D721Med (cell line): Measurements from ENCODE around the gene CPPED1.

Source experiments
- DNase-seq: peaks from one replicate; pipeline ENCODE4 v3.0.0; 2011; ENCODE audit warnings: low spot score; ENCODE audit not compliant: insufficient read length
- FAIRE-seq: peaks from 2 replicates; lab custom pipeline; 2011; peaks lifted over from hg19 to GRCh38; lab: Jason Lieb, UNC
- TF ChIP-seq, protein P1 (sequence below): IDR thresholded peaks from 2 replicates; pipeline ENCODE4 v1.5.1; 2012; ENCODE audit warnings: mild to moderate bottlenecking, control low read depth; ENCODE audit not compliant: insufficient read depth; ENCODE audit errors: missing control alignments

Gene CPPED1

DNA sequence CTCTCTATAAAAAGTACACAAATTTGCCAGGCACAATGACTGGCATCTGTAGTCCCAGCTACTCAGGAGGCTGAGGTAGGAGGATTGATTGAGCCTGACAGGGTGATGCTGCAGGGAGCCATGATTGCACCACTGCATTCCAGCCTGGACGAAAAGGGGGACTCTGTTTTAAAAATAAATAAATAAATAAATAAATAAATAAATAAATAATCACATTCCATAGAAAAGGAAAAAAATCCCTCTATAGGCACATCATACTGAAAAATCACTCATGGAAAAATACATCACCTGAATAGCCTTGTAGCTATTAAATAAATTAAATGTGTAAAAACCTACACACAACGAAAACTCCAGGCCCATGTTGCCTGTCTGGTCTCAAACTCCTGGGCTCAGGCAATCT is 56.4 kb downstream of the CPPED1 start:
- no peak for DNase-seq
- no peak for FAIRE-seq
- TF ChIP-seq, protein P1, sequence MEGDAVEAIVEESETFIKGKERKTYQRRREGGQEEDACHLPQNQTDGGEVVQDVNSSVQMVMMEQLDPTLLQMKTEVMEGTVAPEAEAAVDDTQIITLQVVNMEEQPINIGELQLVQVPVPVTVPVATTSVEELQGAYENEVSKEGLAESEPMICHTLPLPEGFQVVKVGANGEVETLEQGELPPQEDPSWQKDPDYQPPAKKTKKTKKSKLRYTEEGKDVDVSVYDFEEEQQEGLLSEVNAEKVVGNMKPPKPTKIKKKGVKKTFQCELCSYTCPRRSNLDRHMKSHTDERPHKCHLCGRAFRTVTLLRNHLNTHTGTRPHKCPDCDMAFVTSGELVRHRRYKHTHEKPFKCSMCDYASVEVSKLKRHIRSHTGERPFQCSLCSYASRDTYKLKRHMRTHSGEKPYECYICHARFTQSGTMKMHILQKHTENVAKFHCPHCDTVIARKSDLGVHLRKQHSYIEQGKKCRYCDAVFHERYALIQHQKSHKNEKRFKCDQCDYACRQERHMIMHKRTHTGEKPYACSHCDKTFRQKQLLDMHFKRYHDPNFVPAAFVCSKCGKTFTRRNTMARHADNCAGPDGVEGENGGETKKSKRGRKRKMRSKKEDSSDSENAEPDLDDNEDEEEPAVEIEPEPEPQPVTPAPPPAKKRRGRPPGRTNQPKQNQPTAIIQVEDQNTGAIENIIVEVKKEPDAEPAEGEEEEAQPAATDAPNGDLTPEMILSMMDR = no peak

DNA sequence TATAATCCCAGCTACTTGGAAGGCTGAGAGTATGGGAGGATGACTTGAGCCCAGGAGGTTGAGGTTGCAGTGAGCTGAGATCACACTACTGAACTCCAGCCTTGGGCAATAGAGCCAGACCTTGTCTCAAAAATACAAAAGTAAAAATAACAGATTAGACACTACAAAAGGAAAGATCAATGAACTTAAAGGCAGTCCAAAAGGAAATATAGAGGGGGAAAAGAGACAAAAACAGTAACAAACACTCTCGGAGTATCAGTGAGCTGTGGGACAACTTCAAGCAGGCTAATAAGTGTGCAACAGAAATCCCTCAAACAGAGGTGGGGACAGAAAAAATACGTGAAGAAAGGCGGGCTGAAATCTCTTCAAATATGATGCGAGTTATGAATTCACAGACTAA is 58.8 kb downstream of the CPPED1 start:
- FAIRE-seq = no peak
- no peak for DNase-seq
- TF ChIP-seq, protein P1 = no peak

DNA sequence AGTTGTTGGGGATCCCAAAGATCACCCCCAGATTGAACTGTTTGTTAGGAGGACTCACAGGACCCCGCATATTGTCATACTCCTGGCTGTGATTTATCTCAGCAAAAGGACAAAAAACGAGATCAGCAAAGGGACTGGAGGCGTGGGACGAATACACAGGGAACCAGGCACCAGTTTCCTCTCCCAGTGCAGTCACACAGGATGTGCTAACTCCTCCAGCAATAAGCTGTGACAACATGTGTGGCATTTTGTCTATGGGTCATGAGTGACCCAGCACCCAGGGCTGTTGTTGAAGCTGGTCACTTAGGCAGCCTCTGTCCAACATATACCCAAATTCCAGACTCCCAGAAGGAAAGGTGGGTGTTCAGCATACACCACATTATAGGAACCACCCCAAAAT is 60.9 kb downstream of the CPPED1 start:
- DNase-seq = no peak
- FAIRE-seq = no peak
- TF ChIP-seq, protein P1 = no peak

DNA sequence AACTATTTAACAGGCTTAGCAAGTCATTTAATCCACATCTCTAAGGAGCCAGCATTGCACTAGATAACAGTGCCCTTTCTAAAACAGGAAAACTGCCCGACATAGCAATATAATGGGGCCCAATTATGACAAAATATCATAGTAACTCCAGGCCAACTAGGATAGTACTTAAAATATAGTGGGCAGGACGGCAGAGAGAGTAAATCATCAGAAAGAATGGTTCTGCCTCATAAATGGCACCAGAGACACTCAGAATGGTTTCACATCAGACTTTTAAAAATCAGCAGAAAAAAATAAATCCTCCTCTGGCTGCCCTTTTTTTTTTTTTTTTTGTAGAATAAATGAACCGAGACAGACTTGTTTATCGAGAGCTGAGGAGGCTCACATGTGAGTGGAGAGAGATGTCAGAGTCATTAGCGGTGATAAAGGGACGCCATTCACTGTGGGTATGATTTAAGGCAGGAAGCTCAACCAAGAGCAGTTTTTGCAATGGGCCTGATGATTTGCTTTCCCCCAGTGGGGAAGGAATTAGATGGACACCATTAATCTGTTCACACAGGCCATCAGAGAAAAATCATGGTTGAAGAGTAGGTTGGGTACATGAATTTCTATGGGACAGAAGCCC is 62.6 kb downstream of the CPPED1 start:
- no peak for DNase-seq
- FAIRE-seq = no peak
- TF ChIP-seq, protein P1 = no peak

DNA sequence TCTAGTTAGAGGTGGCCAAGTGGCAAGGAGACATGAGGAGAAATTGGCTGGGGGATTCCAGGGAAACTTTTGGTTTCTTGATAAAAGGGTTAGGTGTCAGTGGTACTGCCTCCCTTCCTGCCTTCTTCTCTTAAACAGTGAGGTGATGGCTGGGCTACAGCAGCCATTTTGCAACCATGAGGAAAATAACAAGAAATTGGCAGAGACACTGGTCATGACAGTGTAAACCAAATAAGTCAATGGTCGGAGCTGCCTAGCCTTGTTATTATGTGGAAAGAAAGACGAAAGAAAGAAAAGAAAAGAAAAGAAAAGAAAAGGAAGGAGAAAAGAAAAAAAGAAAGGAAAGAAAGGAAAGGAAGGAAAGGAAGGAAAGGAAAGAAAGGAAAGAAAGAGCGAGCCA is 63.9 kb downstream of the CPPED1 start:
- FAIRE-seq (no peak), DNase-seq (no peak)
- TF ChIP-seq, protein P1 = no peak

DNA sequence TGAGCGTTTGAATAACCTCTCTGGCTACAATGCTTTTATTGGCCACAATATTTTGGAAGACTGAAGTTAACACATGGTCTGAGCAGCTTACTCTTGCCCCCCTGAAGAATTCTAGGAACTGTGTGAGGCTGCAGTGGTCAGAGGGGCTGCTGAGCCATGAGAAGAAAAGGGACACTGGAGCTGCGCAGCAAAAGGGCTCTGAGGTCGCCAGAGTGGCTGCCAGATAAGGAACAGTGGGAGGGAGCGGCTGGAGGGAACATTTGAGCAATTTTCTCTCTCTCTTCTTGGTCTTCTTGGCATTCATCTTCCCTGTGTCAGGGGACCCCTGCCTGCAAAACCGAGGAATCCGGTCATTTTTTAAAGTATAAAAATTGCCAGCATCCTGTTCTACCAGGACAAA is 66.1 kb downstream of the CPPED1 start:
- DNase-seq (no peak), FAIRE-seq (no peak)
- TF ChIP-seq, protein P1 = no peak

DNA sequence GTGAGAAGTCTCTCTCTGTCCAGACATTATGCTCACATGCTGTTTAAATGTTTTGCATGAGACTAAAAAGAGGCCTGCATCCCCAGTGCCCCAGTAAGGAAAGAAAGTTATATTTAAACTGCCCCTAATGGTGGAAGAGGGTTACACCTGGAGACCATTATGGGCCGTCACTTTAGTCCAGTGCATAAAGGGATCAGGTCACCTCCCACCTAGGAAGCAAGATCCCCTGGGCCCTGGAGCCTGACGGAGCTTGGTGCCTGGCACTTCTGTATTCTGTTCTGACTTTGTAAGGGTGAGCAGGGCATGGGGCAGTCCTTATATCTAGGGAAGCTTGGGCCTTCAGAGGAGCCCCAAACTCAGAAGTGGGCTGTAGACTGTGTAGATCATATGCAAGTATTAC is 67.9 kb downstream of the CPPED1 start:
- no peak for DNase-seq
- no peak for FAIRE-seq
- TF ChIP-seq, protein P1 = no peak
